ENCODE data around the gene GOLGA8M. TPM values are rescaled to one million over a fixed set of nuclear protein-coding genes. Genes with fewer than 3 reads are reported as not detected.
"Not testable (repeated sequence)": the region's sequence is repeated elsewhere in the genome, so short reads cannot be mapped to it uniquely, and the experiment has no call there.

GOLGA8M gene
- total and polyA plus RNA-seq, 2 of the 4 experiments (the other 2 are of a cell fraction), result under 0.01 to 0.24 TPM

DNA sequence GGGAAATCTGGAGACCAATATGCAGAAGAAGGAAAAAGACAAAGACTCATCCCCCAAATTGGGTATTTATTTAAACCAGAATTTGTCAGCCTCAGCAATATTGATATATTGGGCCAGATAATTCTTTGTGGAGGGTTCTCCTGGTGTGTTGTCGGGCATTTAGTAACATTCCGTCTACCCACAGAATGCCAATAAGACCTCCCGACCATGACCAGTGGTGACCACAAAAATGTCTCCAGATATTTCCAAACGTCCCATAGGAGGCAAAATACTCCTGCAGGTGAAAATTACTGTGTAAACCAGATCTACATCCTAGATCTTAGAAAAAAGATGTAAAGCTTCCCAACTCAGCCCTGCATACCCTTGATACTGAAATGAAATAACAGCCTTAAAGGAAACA lies 2.0 kb upstream of the GOLGA8M start:
- H2AFZ ChIP-seq (replicated peaks; ENCODE audit: low read length, poor library complexity); H3K27ac ChIP-seq (ENCODE audit: insufficient read depth, low read length); H3K9ac ChIP-seq (ENCODE audit: low read depth, low read length); CTCF ChIA-PET; H4K20me1 ChIP-seq (ENCODE audit: insufficient read depth, low read length); H3K18ac ChIP-seq (ENCODE audit: low read depth, low read length); POLR2A ChIA-PET (ENCODE audit: unreplicated experiment); H3K14ac ChIP-seq (replicated peaks; ENCODE audit: low read depth, low read length); H2AK5ac ChIP-seq (ENCODE audit: low read depth, low read length); H2BK120ac ChIP-seq (ENCODE audit: low read depth, low read length); H2AK9ac ChIP-seq (replicated peaks; ENCODE audit: low read depth, low read length, poor library complexity); H2BK15ac ChIP-seq (ENCODE audit: low read depth, low read length); H3K56ac ChIP-seq (ENCODE audit: extremely low read depth, insufficient read depth, low read length); H4K5ac ChIP-seq (ENCODE audit: low read depth, low read length); ATAC-seq (ENCODE audit: low read depth); H3K4me3 ChIP-seq (ENCODE audit: insufficient read depth, low read depth, low read length); H3K4me1 ChIP-seq (ENCODE audit: control insufficient read depth, insufficient read depth, low read length); H3K23ac ChIP-seq (ENCODE audit: low read depth, low read length); H4K8ac ChIP-seq (ENCODE audit: low read depth in 2 of 2, low read length in 2 of 2); BruUV-seq (replicated peaks); in situ Hi-C loops (cut with MboI; ENCODE audit: low sequenced_read_pairs); H3K36me3 ChIP-seq (ENCODE audit: control insufficient read depth, insufficient read depth, low read length); H4K91ac ChIP-seq (ENCODE audit: insufficient read depth, low read depth, low read length); H3K27me3 ChIP-seq (ENCODE audit: control insufficient read depth, insufficient read depth, low read length); H3K9me3 ChIP-seq (ENCODE audit: control insufficient read depth, insufficient read depth, low read length); dilution Hi-C loops (cut with HindIII; ENCODE audit: low sequenced_read_pairs, unreplicated experiment); DNase-seq; H3K9me1 ChIP-seq (ENCODE audit: insufficient read depth, low read length); H3K4ac ChIP-seq (ENCODE audit: low read depth, low read length); H3K4me2 ChIP-seq (ENCODE audit: low read depth, low read length); H2BK5ac ChIP-seq (ENCODE audit: low read depth, low read length, poor library complexity, severe bottlenecking); H2BK20ac ChIP-seq (ENCODE audit: low read depth, low read length); intact Hi-C loops (cut with micrococcal nuclease); H3K79me1 ChIP-seq (ENCODE audit: low read depth in 1 of 2, low read length in 2 of 2): not testable (repeated sequence)
- WGBS, 2 experiments (ENCODE audit: extremely low coverage in 2 of 2, insufficient read length in 1 of 2), result no CpG with 5 or more reads among the region's 4 CpGs

DNA sequence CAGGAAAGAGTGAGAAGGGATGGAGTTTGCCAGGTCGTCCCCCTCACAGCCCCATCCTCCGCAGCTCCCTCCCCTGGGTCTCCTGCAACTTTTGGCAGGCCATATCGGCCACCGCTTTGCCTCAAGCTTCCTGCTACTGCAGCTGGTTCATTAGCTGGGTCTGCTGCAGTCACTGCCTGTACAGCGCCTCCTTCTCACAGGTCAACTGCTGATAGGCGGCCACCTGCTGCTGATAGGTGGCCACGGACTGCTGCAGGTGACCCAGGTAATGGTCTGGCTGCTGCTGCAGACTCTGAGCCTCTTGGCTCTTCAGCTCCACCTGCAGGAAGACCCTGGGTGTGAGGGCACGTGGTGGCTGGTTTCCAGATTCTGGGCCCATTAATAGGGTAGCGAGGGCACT lies 8.3 kb downstream of the GOLGA8M start:
- not testable (repeated sequence) for H2BK5ac ChIP-seq (ENCODE audit: low read depth, low read length, poor library complexity, severe bottlenecking); H3K27me3 ChIP-seq (ENCODE audit: control insufficient read depth, insufficient read depth, low read length); BruUV-seq (replicated peaks)

More for the DNA sequence above, 8.3 kb downstream of the GOLGA8M start:
- H2BK120ac ChIP-seq (ENCODE audit: low read depth, low read length); H3K14ac ChIP-seq (replicated peaks; ENCODE audit: low read depth, low read length); H3K27ac ChIP-seq (ENCODE audit: insufficient read depth, low read length); H4K20me1 ChIP-seq (ENCODE audit: insufficient read depth, low read length); H2BK15ac ChIP-seq (ENCODE audit: low read depth, low read length); H3K4me3 ChIP-seq (ENCODE audit: insufficient read depth, low read depth, low read length); H2AK9ac ChIP-seq (replicated peaks; ENCODE audit: low read depth, low read length, poor library complexity); CTCF ChIA-PET; H3K9me3 ChIP-seq (ENCODE audit: control insufficient read depth, insufficient read depth, low read length); H4K91ac ChIP-seq (ENCODE audit: insufficient read depth, low read depth, low read length); H4K5ac ChIP-seq (ENCODE audit: low read depth, low read length); H2BK20ac ChIP-seq (ENCODE audit: low read depth, low read length); H3K23ac ChIP-seq (ENCODE audit: low read depth, low read length); DNase-seq; POLR2A ChIA-PET (ENCODE audit: unreplicated experiment); in situ Hi-C loops (cut with MboI; ENCODE audit: low sequenced_read_pairs); H3K9me1 ChIP-seq (ENCODE audit: insufficient read depth, low read length); H3K36me3 ChIP-seq (ENCODE audit: control insufficient read depth, insufficient read depth, low read length); H2AFZ ChIP-seq (replicated peaks; ENCODE audit: low read length, poor library complexity); H3K9ac ChIP-seq (ENCODE audit: low read depth, low read length); H3K4me2 ChIP-seq (ENCODE audit: low read depth, low read length); dilution Hi-C loops (cut with HindIII; ENCODE audit: low sequenced_read_pairs, unreplicated experiment); H3K18ac ChIP-seq (ENCODE audit: low read depth, low read length); H4K8ac ChIP-seq (ENCODE audit: low read depth in 2 of 2, low read length in 2 of 2); H3K56ac ChIP-seq (ENCODE audit: extremely low read depth, insufficient read depth, low read length); H3K79me1 ChIP-seq (ENCODE audit: low read depth in 1 of 2, low read length in 2 of 2); H3K4ac ChIP-seq (ENCODE audit: low read depth, low read length); ATAC-seq (ENCODE audit: low read depth); H3K4me1 ChIP-seq (ENCODE audit: control insufficient read depth, insufficient read depth, low read length); intact Hi-C loops (cut with micrococcal nuclease); H2AK5ac ChIP-seq (ENCODE audit: low read depth, low read length): not testable (repeated sequence)
- no CpG with 5 or more reads among the region's 9 CpGs for WGBS, 2 experiments (ENCODE audit: extremely low coverage in 2 of 2, insufficient read length in 1 of 2)

Data from IMR-90 (cell line).